Endothelial cell (in vitro differentiated cells): ENCODE results near the gene KARS1. TPM values are rescaled to one million over a fixed set of nuclear protein-coding genes. Genes with fewer than 3 reads are reported as not detected.

Source experiments
- DNase-seq: peaks from one replicate; pipeline ENCODE4 v3.0.0; 2021; ENCODE audit warnings: low spot score
- H3K27ac Mint-ChIP-seq: one replicate; pipeline ENCODE4 v1.8.0; 2021; ENCODE audit warnings: mixed read lengths, inconsistent platforms; ENCODE audit not compliant: unreplicated experiment
- H3K27me3 Mint-ChIP-seq: one replicate; pipeline ENCODE4 v1.8.0; 2021; ENCODE audit warnings: mild to moderate bottlenecking, moderate library complexity, mixed read lengths, inconsistent platforms; ENCODE audit not compliant: unreplicated experiment
- H3K36me3 Mint-ChIP-seq: one replicate; pipeline ENCODE4 v1.8.0; 2021; ENCODE audit warnings: mild to moderate bottlenecking, low read depth, mixed read lengths, inconsistent platforms; ENCODE audit not compliant: unreplicated experiment
- H3K4me1 Mint-ChIP-seq: one replicate; pipeline ENCODE4 v1.8.0; 2021; ENCODE audit warnings: mild to moderate bottlenecking, mixed read lengths, inconsistent platforms; ENCODE audit not compliant: unreplicated experiment
- H3K4me3 Mint-ChIP-seq: one replicate; pipeline ENCODE4 v1.8.0; 2021; ENCODE audit warnings: mild to moderate bottlenecking, mixed read lengths, inconsistent platforms; ENCODE audit not compliant: unreplicated experiment
- H3K9me3 Mint-ChIP-seq: one replicate; pipeline ENCODE4 v1.8.0; 2021; ENCODE audit warnings: mixed read lengths, inconsistent platforms; ENCODE audit not compliant: unreplicated experiment
- CTCF ChIP-seq: fragments of 200-600 bp; sonication (generic); IDR thresholded peaks from one replicate; pipeline ENCODE4 v1.5.0; 2021; ENCODE audit warnings: antibody characterized with exemption; ENCODE audit not compliant: unreplicated experiment
- total RNA-seq: library from RNA; stranded (reverse); fragmentation: NEBNext Ultra II Directional; extraction: Animal tissue kit (Norgen Biotek cat#: 25700); gene quantifications from one replicate; pipeline ENCODE4 v1.2.1, GENCODE V29; 2021; ENCODE audit not compliant: unreplicated experiment

Gene KARS1
- total RNA-seq, 1 donor from 2014 or later = 161 TPM

- TF ChIP-seq CTCF = no peak
- peaks cover 3% of the 10 kb centered on the region for H3K27me3 Mint-ChIP-seq
- H3K36me3 Mint-ChIP-seq = peaks cover 38% of the 10 kb centered on the region
- peaks cover 26% of the 10 kb centered on the region for H3K4me1 Mint-ChIP-seq
- no peak for DNase-seq
- peaks cover 5% of the 10 kb centered on the region for H3K9me3 Mint-ChIP-seq
- H3K4me3 Mint-ChIP-seq = peak overlapping the region; percentile 22
- H3K27ac Mint-ChIP-seq = no peak overlapping the region
Measured at GRCh38 chr16:75653922-75654321, 6.5 kb upstream of the KARS1 start.

- peak; percentile 80 for DNase-seq
- Mint-ChIP-seq H3K27ac (peak overlapping the region; percentile 94), H3K4me3 (peak overlapping the region; percentile 100)
Measured at GRCh38 chr16:75648265-75649076, 1.0 kb upstream of the KARS1 start.

GRCh38 chr16:75647112-75647491 lies 363 bp downstream of the KARS1 start:
- peaks cover 5% of the 10 kb centered on the region for H3K9me3 Mint-ChIP-seq
- H3K27ac Mint-ChIP-seq = peak overlapping the region; percentile 67
- DNase-seq = no peak
- peaks cover 29% of the 10 kb centered on the region for H3K36me3 Mint-ChIP-seq
- H3K4me1 Mint-ChIP-seq = peaks cover 51% of the 10 kb centered on the region
- peak overlapping the region; percentile 98 for H3K4me3 Mint-ChIP-seq
- peaks cover 6% of the 10 kb centered on the region for H3K27me3 Mint-ChIP-seq
- no peak for TF ChIP-seq CTCF

More at GRCh38 chr16:75648265-75649076, 1.0 kb upstream of the KARS1 start:
- Mint-ChIP-seq H3K36me3 (peaks cover 21% of the 10 kb centered on the region), H3K9me3 (peaks cover 5% of the 10 kb centered on the region), H3K27me3 (peaks cover 6% of the 10 kb centered on the region), H3K4me1 (peaks cover 55% of the 10 kb centered on the region)
- TF ChIP-seq CTCF = no peak

GRCh38 chr16:75644240-75645012 lies 3.0 kb downstream of the KARS1 start:
- Mint-ChIP-seq H3K27ac (peak overlapping the region; percentile 82), H3K36me3 (peaks cover 46% of the 10 kb centered on the region), H3K27me3 (peaks cover 4% of the 10 kb centered on the region), H3K4me3 (peak overlapping the region; percentile 82), H3K9me3 (no peaks in the 10 kb centered on the region), H3K4me1 (peaks cover 34% of the 10 kb centered on the region)
- no peak for DNase-seq
- no peak for TF ChIP-seq CTCF

- Mint-ChIP-seq H3K27me3 (peaks cover 2% of the 10 kb centered on the region), H3K4me3 (no peak overlapping the region), H3K36me3 (peaks cover 62% of the 10 kb centered on the region), H3K4me1 (peaks cover 22% of the 10 kb centered on the region), H3K27ac (no peak overlapping the region), H3K9me3 (no peaks in the 10 kb centered on the region)
- TF ChIP-seq CTCF = no peak
- no peak for DNase-seq
Measured at GRCh38 chr16:75640598-75640997, 6.9 kb downstream of the KARS1 start.
